Activated B cell treated with CpG ODN at 0.5 μM for 24 hours (primary cell): ENCODE results near the gene LRCH4. TPM values are rescaled to one million over a fixed set of nuclear protein-coding genes. Genes with fewer than 3 reads are reported as not detected.

Experiments
- ATAC-seq: fragments of 200-7000 bp; cut with Tn5 transposase; one replicate; pipeline ENCODE4 v1.10.0; 2021; ENCODE audit warnings: low read depth, mild to moderate bottlenecking, moderate library complexity
- CTCF ChIA-PET: fragments of 350-600 bp; sonication (Branson Sonifier 250); formaldehyde crosslinking; loops from one replicate; lab custom pipeline; 2021; ENCODE audit warnings: antibody characterized with exemption; lab: Charles Lee
- POLR2A ChIA-PET: fragments of 350-600 bp; sonication (Branson Sonifier 250); formaldehyde crosslinking; loops from one replicate; lab custom pipeline; 2021; ENCODE audit warnings: antibody characterized with exemption; lab: Charles Lee
- DNase-seq: peaks from one replicate; pipeline ENCODE4 v3.0.0; 2022
- H3K27ac Mint-ChIP-seq: one replicate; pipeline ENCODE4 v1.8.0; 2020; ENCODE audit warnings: mixed read lengths
- H3K27me3 Mint-ChIP-seq: one replicate; pipeline ENCODE4 v1.8.0; 2021; ENCODE audit warnings: mixed read lengths
- H3K36me3 Mint-ChIP-seq: one replicate; pipeline ENCODE4 v1.8.0; 2021; ENCODE audit warnings: low read depth, mixed read lengths
- H3K4me1 Mint-ChIP-seq: one replicate; pipeline ENCODE4 v1.8.0; 2021; ENCODE audit warnings: mixed read lengths
- H3K4me3 Mint-ChIP-seq: one replicate; pipeline ENCODE4 v1.8.0; 2020; ENCODE audit warnings: mild to moderate bottlenecking, mixed read lengths
- H3K9me3 Mint-ChIP-seq: one replicate; pipeline ENCODE4 v1.8.0; 2020; ENCODE audit warnings: mixed read lengths
- CTCF ChIP-seq: fragments of 200-600 bp; IDR thresholded peaks from one replicate; pipeline ENCODE4 v1.8.0; 2022; ENCODE audit warnings: antibody characterized with exemption, mild to moderate bottlenecking
- intact Hi-C: fragments of 100-400 bp; cut with micrococcal nuclease; formaldehyde crosslinking; loops from one replicate; pipeline ENCODE4 v1.15.1; 2024
- total RNA-seq: library from RNA; stranded (reverse); gene quantifications from 2 replicates; pipeline ENCODE4 v1.2.3, GENCODE V29; 2022

Gene LRCH4
- total RNA-seq, 1 donor from 2014 or later = 174 TPM

- Mint-ChIP-seq H3K27ac (no peak overlapping the region), H3K4me1 (peaks cover 19% of the 10 kb centered on the region), H3K4me3 (peak overlapping the region; percentile 81), H3K9me3 (no peaks in the 10 kb centered on the region), H3K36me3 (no peaks in the 10 kb centered on the region), H3K27me3 (no peaks in the 10 kb centered on the region)
- CTCF ChIA-PET = interaction anchor here (1.1 to 1.4 kb wide), 3 partner anchors 14 to 102 kb away, joined by 3 to 4 read pairs (median 4); partner anchors contain the start of gene FBXO24
- POLR2A ChIA-PET = interaction anchor here (0.6 to 1.6 kb wide), 8 partner anchors 9 to 287 kb away, joined by 3 to 13 read pairs (median 6); partner anchors contain the start of genes FBXO24, LRCH4, MOSPD3 and POP7
- TF ChIP-seq CTCF = no peak
- DNase-seq (no peak), ATAC-seq (no peak)
- intact Hi-C loops = no loop called here
These were observed 17.2 kb upstream of the LRCH4 start for GRCh38 chr7:100602889-100603725.

GRCh38 chr7:100600730-100601038 lies 14.8 kb upstream of the LRCH4 start:
- Mint-ChIP-seq H3K27me3 (no peaks in the 10 kb centered on the region), H3K36me3 (no peaks in the 10 kb centered on the region), H3K4me3 (no peak overlapping the region), H3K9me3 (no peaks in the 10 kb centered on the region), H3K4me1 (peaks cover 15% of the 10 kb centered on the region), H3K27ac (no peak overlapping the region)
- ChIA-PET POLR2A (no interaction called here), CTCF (no interaction called here)
- ATAC-seq = no peak
- intact Hi-C loops = no loop called here
- TF ChIP-seq CTCF = no peak
- no peak for DNase-seq

- Mint-ChIP-seq H3K9me3 (no peaks in the 10 kb centered on the region), H3K27ac (no peak overlapping the region), H3K36me3 (no peaks in the 10 kb centered on the region), H3K4me1 (peaks cover 9% of the 10 kb centered on the region), H3K4me3 (no peak overlapping the region), H3K27me3 (no peaks in the 10 kb centered on the region)
- POLR2A ChIA-PET = interaction anchor here (0.7 kb wide), 1 partner anchor 32 kb away, joined by 11 read pairs; no protein-coding TSS in a partner anchor
- DNase-seq (no peak), ATAC-seq (no peak)
- CTCF ChIA-PET = no interaction called here
- no peak for TF ChIP-seq CTCF
- intact Hi-C loops = no loop called here
These were observed 14.2 kb upstream of the LRCH4 start for GRCh38 chr7:100599911-100600729.

- TF ChIP-seq CTCF = no peak
- Mint-ChIP-seq H3K4me1 (no peaks in the 10 kb centered on the region), H3K36me3 (no peaks in the 10 kb centered on the region), H3K27ac (no peak overlapping the region), H3K9me3 (no peaks in the 10 kb centered on the region), H3K27me3 (no peaks in the 10 kb centered on the region), H3K4me3 (no peak overlapping the region)
- POLR2A ChIA-PET = interaction anchor here (0.5 to 1.7 kb wide), 4 partner anchors 10 to 13 kb away, joined by 5 to 9 read pairs (median 6); partner anchors contain the start of genes FBXO24 and LRCH4
- intact Hi-C loops = no loop called here
- CTCF ChIA-PET = interaction anchor here (1.5 kb wide), 1 partner anchor 10 kb away, joined by 5 read pairs; no protein-coding TSS in a partner anchor
- no peak for DNase-seq
- ATAC-seq = no peak
These were observed 12.5 kb upstream of the LRCH4 start for GRCh38 chr7:100598425-100598824.

GRCh38 chr7:100595188-100595587 lies 9.3 kb upstream of the LRCH4 start:
- CTCF ChIA-PET = no interaction called here
- Mint-ChIP-seq H3K4me1 (no peaks in the 10 kb centered on the region), H3K36me3 (no peaks in the 10 kb centered on the region), H3K9me3 (no peaks in the 10 kb centered on the region), H3K27me3 (peaks cover 10% of the 10 kb centered on the region), H3K4me3 (no peak overlapping the region), H3K27ac (no peak overlapping the region)
- POLR2A ChIA-PET = interaction anchor here (0.7 to 1.2 kb wide), 2 partner anchors 11 to 40 kb away, joined by 3 read pairs; no protein-coding TSS in a partner anchor
- no peak for DNase-seq
- no peak for ATAC-seq
- no peak for TF ChIP-seq CTCF
- intact Hi-C loops = no loop called here
